Right lobe of liver (tissue), 4 donors: Measurements from ENCODE around the gene ZMYND11.

Experiments
- CTCF ChIP-seq, 4 donors: fragments of 200-600 bp in 3 of 4; fragments of 450-650 bp in 1 of 4; IDR thresholded peaks; one replicate each; pipeline versions ENCODE4 v1.5.1 to v1.8.0; 2016 to 2022; ENCODE audit warnings: antibody characterized with exemption in 4 of 4, mild to moderate bottlenecking in 2 of 4
- POLR2A ChIP-seq: fragments of 450-650 bp; IDR thresholded peaks from one replicate; pipeline ENCODE4 v1.6.1; 2017; ENCODE audit warnings: antibody characterized with exemption, mild to moderate bottlenecking
- donor health status: DM: no; HTN: no; CAD: no.
- donor health status: DM: no; HTN: no; CAD: no.
- donor health status: DM: no; HTN: yes; CAD: no.

- TF ChIP-seq CTCF (IDR thresholded peaks at IDR 0.05) (no peak), POLR2A (no peak)
Measured at GRCh38 chr10:246431-246830, 111.2 kb downstream of the ZMYND11 start.
